Tibial nerve (tissue), 4 donors: ENCODE measurements around the gene ANGPTL7. TPM values are rescaled to one million over a fixed set of nuclear protein-coding genes. Genes with fewer than 3 reads are reported as not detected.

ENCODE experiments used
- DNase-seq, 2 donors: peaks; one replicate each; pipeline ENCODE4 v3.0.0-alpha.2; 2019; ENCODE audit warnings: low spot score in 2 of 2
- H3K27ac ChIP-seq, 4 donors: fragments of 200-600 bp; sonication (generic) in 3 of 4; one replicate each; pipeline ENCODE4 v1.5.1; 2017 to 2019; ENCODE audit warnings: mild to moderate bottlenecking in 1 of 4
- H3K27me3 ChIP-seq, 2 donors: fragments of 200-600 bp; sonication (generic) in 1 of 2; one replicate each; pipeline versions ENCODE4 v1.5.1 to v1.6.0; 2017 to 2019
- H3K36me3 ChIP-seq, 3 donors: fragments of 200-600 bp; sonication (generic); one replicate each; pipeline ENCODE4 v1.5.1; 2018 to 2019
- H3K4me1 ChIP-seq, 4 donors: fragments of 200-600 bp; sonication (generic) in 3 of 4; one replicate each; pipeline ENCODE4 v1.5.1; 2017 to 2019
- H3K4me3 ChIP-seq, 4 donors: fragments of 200-600 bp; sonication (generic) in 3 of 4; one replicate each; pipeline ENCODE4 v1.5.1; 2017 to 2019; ENCODE audit warnings: mild to moderate bottlenecking in 1 of 4, moderate library complexity in 1 of 4
- H3K9me3 ChIP-seq, 4 donors: fragments of 200-600 bp; sonication (generic) in 3 of 4; one replicate each; pipeline ENCODE4 v1.5.1; 2017 to 2019
- EP300 ChIP-seq, 2 donors: sonication (generic); formaldehyde crosslinking; IDR thresholded peaks; one replicate each; pipeline ENCODE4 v1.6.1; 2017; ENCODE audit warnings: antibody characterized with exemption in 2 of 2, mild to moderate bottlenecking in 1 of 2
- POLR2A ChIP-seq, 2 donors: fragments of 450-650 bp; IDR thresholded peaks; one replicate each; pipeline ENCODE4 v1.6.1; 2017; ENCODE audit warnings: antibody characterized with exemption in 2 of 2, mild to moderate bottlenecking in 2 of 2, moderate library complexity in 2 of 2
- WGBS, 2 donors: methylation state at CpG; one replicate each; pipeline ENCODE4 v1.1.5; 2018; 5-methylcytosine and 5-hydroxymethylcytosine counted together
- small RNA-seq: library from RNA; depleted of rRNA; stranded (forward); fragments of <200 nt; gene quantifications from one replicate; pipeline ENCODE3, GENCODE V24; 2016
- total RNA-seq, 4 donors: library from RNA; depleted of rRNA; stranded (reverse); fragments of >200 nt; gene quantifications; one replicate each; pipeline ENCODE4 v1.1.0, GENCODE V29; 2016
- TF ChIP-seq, protein P1 (sequence below), 5 experiments: fragments of 200-600 bp in 3 of 5; fragments of 450-650 bp in 2 of 5; sonication (generic) in 3 of 5; IDR thresholded peaks; one replicate each; pipeline ENCODE4 v1.5.1; 2016 to 2019; ENCODE audit warnings: antibody characterized with exemption in 5 of 5, mild to moderate bottlenecking in 3 of 5, moderate library complexity in 2 of 5

Gene ANGPTL7
- total RNA-seq, 4 donors from 2014 or later, result 1,094 to 2,140 (median 1,213) TPM

DNA sequence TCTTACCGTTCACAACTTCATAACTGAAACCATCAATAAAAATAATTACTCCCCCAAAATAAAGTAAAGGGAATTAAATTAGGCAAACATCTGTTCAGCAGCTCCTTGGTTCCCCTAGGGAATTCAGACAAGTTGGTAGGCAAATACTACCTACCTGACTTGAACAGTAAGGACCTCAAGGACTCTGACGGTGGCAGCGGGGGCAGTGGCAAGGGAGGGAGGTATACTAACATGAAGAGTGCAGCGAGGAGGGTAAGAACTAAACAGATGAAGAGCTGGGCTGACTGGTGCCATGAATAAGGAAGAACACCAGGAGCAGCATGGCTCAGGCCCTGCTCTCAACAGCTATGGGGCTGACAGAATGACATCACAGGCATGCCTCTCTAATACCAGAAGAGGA lies 40.0 kb downstream of the ANGPTL7 start:
- H3K4me1 ChIP-seq, result no peaks in the 10 kb centered on the region
- H3K9me3 ChIP-seq, result no peaks in the 10 kb centered on the region
- H3K27ac ChIP-seq, result no peak overlapping the region
- no peak for DNase-seq
- no peak overlapping the region for H3K4me3 ChIP-seq
- 89 to 95% methylated on average over 4 of the region's 4 CpGs for WGBS, 2 donors
- H3K36me3 ChIP-seq, result peaks cover 0 to 80% (median 6%) of the 10 kb centered on the region in 3 donors
- TF ChIP-seq, protein P1, sequence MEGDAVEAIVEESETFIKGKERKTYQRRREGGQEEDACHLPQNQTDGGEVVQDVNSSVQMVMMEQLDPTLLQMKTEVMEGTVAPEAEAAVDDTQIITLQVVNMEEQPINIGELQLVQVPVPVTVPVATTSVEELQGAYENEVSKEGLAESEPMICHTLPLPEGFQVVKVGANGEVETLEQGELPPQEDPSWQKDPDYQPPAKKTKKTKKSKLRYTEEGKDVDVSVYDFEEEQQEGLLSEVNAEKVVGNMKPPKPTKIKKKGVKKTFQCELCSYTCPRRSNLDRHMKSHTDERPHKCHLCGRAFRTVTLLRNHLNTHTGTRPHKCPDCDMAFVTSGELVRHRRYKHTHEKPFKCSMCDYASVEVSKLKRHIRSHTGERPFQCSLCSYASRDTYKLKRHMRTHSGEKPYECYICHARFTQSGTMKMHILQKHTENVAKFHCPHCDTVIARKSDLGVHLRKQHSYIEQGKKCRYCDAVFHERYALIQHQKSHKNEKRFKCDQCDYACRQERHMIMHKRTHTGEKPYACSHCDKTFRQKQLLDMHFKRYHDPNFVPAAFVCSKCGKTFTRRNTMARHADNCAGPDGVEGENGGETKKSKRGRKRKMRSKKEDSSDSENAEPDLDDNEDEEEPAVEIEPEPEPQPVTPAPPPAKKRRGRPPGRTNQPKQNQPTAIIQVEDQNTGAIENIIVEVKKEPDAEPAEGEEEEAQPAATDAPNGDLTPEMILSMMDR (IDR thresholded peaks at IDR 0.05), result no peak
- TF ChIP-seq EP300 (IDR thresholded peaks at IDR 0.05) (no peak), POLR2A (IDR thresholded peaks at IDR 0.05) (no peak)
- no peaks in the 10 kb centered on the region for H3K27me3 ChIP-seq

GRCh38 chr1:11233208-11233607 lies 44.1 kb downstream of the ANGPTL7 start:
- 95 to 96% methylated on average over 2 of the region's 2 CpGs for WGBS, 2 donors
- no peak overlapping the region for H3K4me3 ChIP-seq
- TF ChIP-seq, protein P1 (IDR thresholded peaks at IDR 0.05), result no peak
- no peak for TF ChIP-seq EP300 (IDR thresholded peaks at IDR 0.05)
- no peak for TF ChIP-seq POLR2A (IDR thresholded peaks at IDR 0.05)
- H3K9me3 ChIP-seq, result no peaks in the 10 kb centered on the region
- DNase-seq, result no peak
- no peaks in the 10 kb centered on the region for H3K27me3 ChIP-seq
- no peak overlapping the region for H3K27ac ChIP-seq
- peaks cover 0 to 100% (median 16%) of the 10 kb centered on the region in 3 donors for H3K36me3 ChIP-seq
- H3K4me1 ChIP-seq, result no peaks in the 10 kb centered on the region

- Histone ChIP-seq H3K4me3 (no peak overlapping the region), H3K9me3 (no peaks in the 10 kb centered on the region), H3K4me1 (no peaks in the 10 kb centered on the region), H3K27ac (peak overlapping the region in 1 of 4 donors; percentile 13), H3K36me3 (peaks cover 3 to 97% (median 20%) of the 10 kb centered on the region in 3 donors), H3K27me3 (no peaks in the 10 kb centered on the region)
- TF ChIP-seq EP300 (IDR thresholded peaks at IDR 0.05) (no peak), POLR2A (IDR thresholded peaks at IDR 0.05) (no peak)
- TF ChIP-seq, protein P1 (IDR thresholded peaks at IDR 0.05), result no peak
- 79% methylated on average over 6 of the region's 6 CpGs for WGBS, 2 donors
- no peak for DNase-seq
Observed at GRCh38 chr1:11237356-11237755, 48.2 kb downstream of the ANGPTL7 start.

GRCh38 chr1:11238311-11238710 lies 49.2 kb downstream of the ANGPTL7 start:
- H3K9me3 ChIP-seq, result no peaks in the 10 kb centered on the region
- TF ChIP-seq POLR2A (IDR thresholded peaks at IDR 0.05) (no peak), EP300 (IDR thresholded peaks at IDR 0.05) (no peak)
- TF ChIP-seq, protein P1 (IDR thresholded peaks at IDR 0.05), result no peak
- 96 to 98% methylated on average over 7 of the region's 7 CpGs for WGBS, 2 donors
- no peak overlapping the region for H3K27ac ChIP-seq
- H3K36me3 ChIP-seq, result peaks cover 6 to 97% (median 27%) of the 10 kb centered on the region in 3 donors
- H3K4me3 ChIP-seq, result no peak overlapping the region
- DNase-seq, result no peak
- no peaks in the 10 kb centered on the region for H3K4me1 ChIP-seq
- H3K27me3 ChIP-seq, result no peaks in the 10 kb centered on the region

DNA sequence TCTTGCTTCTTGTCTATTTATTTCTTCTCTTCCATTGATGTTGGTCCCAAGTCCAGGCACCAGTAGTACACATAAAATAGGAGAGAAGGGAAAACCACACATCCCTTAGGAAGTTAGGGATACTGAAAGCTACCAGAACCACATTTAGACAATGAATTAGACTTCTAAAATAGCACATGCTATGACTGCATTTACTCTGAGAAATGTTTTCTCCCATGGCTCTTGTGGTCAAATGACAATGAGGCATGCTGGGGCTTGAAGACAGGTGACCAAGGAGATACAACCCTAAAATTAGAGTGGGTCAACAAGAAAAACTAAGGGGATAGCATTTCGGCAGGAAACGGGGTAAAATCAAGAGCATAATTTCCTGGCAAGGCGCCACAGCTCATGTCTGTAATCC lies 56.1 kb downstream of the ANGPTL7 start:
- Histone ChIP-seq H3K4me3 (no peak overlapping the region), H3K36me3 (peaks cover 5 to 85% (median 24%) of the 10 kb centered on the region in 3 donors), H3K9me3 (no peaks in the 10 kb centered on the region), H3K27ac (no peak overlapping the region), H3K27me3 (no peaks in the 10 kb centered on the region), H3K4me1 (no peaks in the 10 kb centered on the region)
- TF ChIP-seq, protein P1 (IDR thresholded peaks at IDR 0.05), result no peak
- no peak for TF ChIP-seq EP300 (IDR thresholded peaks at IDR 0.05)
- no peak for TF ChIP-seq POLR2A (IDR thresholded peaks at IDR 0.05)
- WGBS, 2 donors, result 82 to 90% methylated on average over 3 of the region's 3 CpGs
- DNase-seq, result no peak

Small RNA genes within 50 kb of the gene (small RNA-seq; reads per million reads assigned to genes)
- gene RNU6-291P (not detected), gene RNU6-537P (not detected), gene RPL39P6 (not detected)

Other genes starting within 250 kb of the ANGPTL7 start
- 100 to 1,000 TPM; 165 to 237 (median 171) TPM for gene TARDBP, start 176.7 kb upstream of the ANGPTL7 start, total RNA-seq
- gene MASP2, start 142.1 kb upstream of the ANGPTL7 start, total RNA-seq, result not detected
- 100 to 1,000 TPM in 2 of 4 donors, 10 to 100 TPM in 2; 66.2 to 210 (median 87.4) TPM for gene SRM, start 129.3 kb upstream of the ANGPTL7 start, total RNA-seq
- 100 to 1,000 TPM in 3 of 4 donors, 10 to 100 TPM in 1; 96.1 to 181 (median 127) TPM for gene EXOSC10, start 89.5 kb upstream of the ANGPTL7 start, total RNA-seq
- gene MTOR, start 73.2 kb downstream of the ANGPTL7 start, total RNA-seq, result 10 to 100 TPM; 40.4 to 51.4 (median 49.6) TPM
- gene UBIAD1, start 83.8 kb downstream of the ANGPTL7 start, total RNA-seq, result 10 to 100 TPM in 3 of 4 donors, 1 to 10 TPM in 1; 8.7 to 23.7 (median 17.5) TPM